ENCODE results near the gene C2orf68. TPM values are rescaled to one million over a fixed set of nuclear protein-coding genes. Genes with fewer than 3 reads are reported as not detected.

Gene C2orf68
- total and polyA plus RNA-seq, 9 of the 15 experiments (the other 6 are each of a cell fraction or from before 2014, with no cell fraction given): 22.1 to 50.0 (median 31.8) TPM

DNA sequence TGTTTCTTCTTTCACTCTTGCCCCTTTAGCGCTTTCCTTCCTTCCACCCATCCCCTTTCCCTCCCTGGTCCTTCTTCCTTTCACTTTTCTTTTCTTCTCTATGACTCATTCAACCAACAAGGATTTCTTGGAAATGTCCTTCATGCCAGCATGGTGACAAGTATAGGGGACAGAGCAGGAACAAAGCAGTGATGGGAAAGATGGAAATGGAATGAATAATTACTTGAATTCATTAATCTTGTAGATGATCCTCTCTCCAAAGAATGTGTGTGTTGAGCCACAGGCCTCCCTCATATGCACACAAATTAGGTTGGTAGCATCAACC lies 26.1 kb downstream of the C2orf68 start (continued):
- TF ChIP-seq, protein P1, sequence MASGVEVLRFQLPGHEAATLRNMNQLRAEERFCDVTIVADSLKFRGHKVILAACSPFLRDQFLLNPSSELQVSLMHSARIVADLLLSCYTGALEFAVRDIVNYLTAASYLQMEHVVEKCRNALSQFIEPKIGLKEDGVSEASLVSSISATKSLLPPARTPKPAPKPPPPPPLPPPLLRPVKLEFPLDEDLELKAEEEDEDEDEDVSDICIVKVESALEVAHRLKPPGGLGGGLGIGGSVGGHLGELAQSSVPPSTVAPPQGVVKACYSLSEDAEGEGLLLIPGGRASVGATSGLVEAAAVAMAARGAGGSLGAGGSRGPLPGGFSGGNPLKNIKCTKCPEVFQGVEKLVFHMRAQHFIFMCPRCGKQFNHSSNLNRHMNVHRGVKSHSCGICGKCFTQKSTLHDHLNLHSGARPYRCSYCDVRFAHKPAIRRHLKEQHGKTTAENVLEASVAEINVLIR (CRISPR knock-in tag; IDR thresholded peaks at IDR 0.05): no peak
- TF ChIP-seq POLR3G (IDR thresholded peaks at IDR 0.05; ENCODE audit: extremely low read depth, insufficient read length, insufficient replicate concordance): no peak
- TF ChIP-seq TCFL5 (CRISPR knock-in tag; conservative IDR thresholded peaks at IDR 0.05): no peak
- no peak for TF ChIP-seq KAT7 (CRISPR knock-in tag; IDR thresholded peaks at IDR 0.05; ENCODE audit: borderline replicate concordance)
- peak; percentile 7; the same call in 1 of the 2 replicates for TF ChIP-seq SPI1 (IDR thresholded peaks at IDR 0.05; ENCODE audit: borderline replicate concordance, low read depth, low read length)
- TF ChIP-seq, protein P2, sequence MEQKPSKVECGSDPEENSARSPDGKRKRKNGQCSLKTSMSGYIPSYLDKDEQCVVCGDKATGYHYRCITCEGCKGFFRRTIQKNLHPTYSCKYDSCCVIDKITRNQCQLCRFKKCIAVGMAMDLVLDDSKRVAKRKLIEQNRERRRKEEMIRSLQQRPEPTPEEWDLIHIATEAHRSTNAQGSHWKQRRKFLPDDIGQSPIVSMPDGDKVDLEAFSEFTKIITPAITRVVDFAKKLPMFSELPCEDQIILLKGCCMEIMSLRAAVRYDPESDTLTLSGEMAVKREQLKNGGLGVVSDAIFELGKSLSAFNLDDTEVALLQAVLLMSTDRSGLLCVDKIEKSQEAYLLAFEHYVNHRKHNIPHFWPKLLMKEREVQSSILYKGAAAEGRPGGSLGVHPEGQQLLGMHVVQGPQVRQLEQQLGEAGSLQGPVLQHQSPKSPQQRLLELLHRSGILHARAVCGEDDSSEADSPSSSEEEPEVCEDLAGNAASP (IDR thresholded peaks at IDR 0.05): no peak
- TF ChIP-seq FOXM1 (IDR thresholded peaks at IDR 0.05; ENCODE audit: low read depth): no peak
- no peak for TF ChIP-seq FOXM1 (CRISPR knock-in tag; IDR thresholded peaks at IDR 0.05; ENCODE audit: low read depth)
- TF ChIP-seq, protein P3, sequence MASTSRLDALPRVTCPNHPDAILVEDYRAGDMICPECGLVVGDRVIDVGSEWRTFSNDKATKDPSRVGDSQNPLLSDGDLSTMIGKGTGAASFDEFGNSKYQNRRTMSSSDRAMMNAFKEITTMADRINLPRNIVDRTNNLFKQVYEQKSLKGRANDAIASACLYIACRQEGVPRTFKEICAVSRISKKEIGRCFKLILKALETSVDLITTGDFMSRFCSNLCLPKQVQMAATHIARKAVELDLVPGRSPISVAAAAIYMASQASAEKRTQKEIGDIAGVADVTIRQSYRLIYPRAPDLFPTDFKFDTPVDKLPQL (IDR thresholded peaks at IDR 0.05; ENCODE audit: extremely low read depth, insufficient read length): no peak
- no peak for TF ChIP-seq SREBF1 (IDR thresholded peaks at IDR 0.05; ENCODE audit: borderline replicate concordance, low read depth, low read length)
- TF ChIP-seq SIN3B (IDR thresholded peaks at IDR 0.05; ENCODE audit: low read depth): no peak
- TF ChIP-seq ZNF408 (CRISPR knock-in tag; IDR thresholded peaks at IDR 0.05; ENCODE audit: low read depth): no peak
- TF ChIP-seq PRPF4 (IDR thresholded peaks at IDR 0.05; ENCODE audit: insufficient read depth, low read depth, low read length, poor library complexity, severe bottlenecking): no peak
- no peak for TF ChIP-seq BHLHE40 (IDR thresholded peaks at IDR 0.05; ENCODE audit: low read length)
- TF ChIP-seq FOXK2 (conservative IDR thresholded peaks at IDR 0.05 in 1 of 2, IDR thresholded peaks at IDR 0.05 in 1 of 2; ENCODE audit: low read depth in 2 of 2): peak in 1 of 2 experiments; percentile 49; a peak in 2 of 4 replicates
- no peak for TF ChIP-seq ILK (tag; IDR thresholded peaks at IDR 0.05; ENCODE audit: borderline replicate concordance, low read depth)
- TF ChIP-seq HNRNPLL (IDR thresholded peaks at IDR 0.05; ENCODE audit: low read depth, low read length, poor library complexity, severe bottlenecking): no peak
- TF ChIP-seq, protein P4, sequence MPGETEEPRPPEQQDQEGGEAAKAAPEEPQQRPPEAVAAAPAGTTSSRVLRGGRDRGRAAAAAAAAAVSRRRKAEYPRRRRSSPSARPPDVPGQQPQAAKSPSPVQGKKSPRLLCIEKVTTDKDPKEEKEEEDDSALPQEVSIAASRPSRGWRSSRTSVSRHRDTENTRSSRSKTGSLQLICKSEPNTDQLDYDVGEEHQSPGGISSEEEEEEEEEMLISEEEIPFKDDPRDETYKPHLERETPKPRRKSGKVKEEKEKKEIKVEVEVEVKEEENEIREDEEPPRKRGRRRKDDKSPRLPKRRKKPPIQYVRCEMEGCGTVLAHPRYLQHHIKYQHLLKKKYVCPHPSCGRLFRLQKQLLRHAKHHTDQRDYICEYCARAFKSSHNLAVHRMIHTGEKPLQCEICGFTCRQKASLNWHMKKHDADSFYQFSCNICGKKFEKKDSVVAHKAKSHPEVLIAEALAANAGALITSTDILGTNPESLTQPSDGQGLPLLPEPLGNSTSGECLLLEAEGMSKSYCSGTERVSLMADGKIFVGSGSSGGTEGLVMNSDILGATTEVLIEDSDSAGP (CRISPR knock-in tag; IDR thresholded peaks at IDR 0.05): no peak
- no peak for TF ChIP-seq ETS2 (tag; IDR thresholded peaks at IDR 0.05; ENCODE audit: borderline replicate concordance, poor library complexity, severe bottlenecking)
- TF ChIP-seq PTBP1 (IDR thresholded peaks at IDR 0.05; ENCODE audit: low read depth, low read length): no peak
- no peak for TF ChIP-seq ATF1 (CRISPR knock-in tag; IDR thresholded peaks at IDR 0.05)
- no peak for TF ChIP-seq ATF1 (tag; IDR thresholded peaks at IDR 0.05)
- no peak for TF ChIP-seq KDM5B (IDR thresholded peaks at IDR 0.05; ENCODE audit: insufficient replicate concordance, low read depth, low read length)
